Esophagus muscularis mucosa (tissue), 3 donors: ENCODE measurements around the gene FAM114A1.
"Not testable (repeated sequence)": the region's sequence is repeated elsewhere in the genome, so short reads cannot be mapped to it uniquely, and the experiment has no call there.

ENCODE experiments used
- CTCF ChIP-seq, 3 experiments: fragments of 200-600 bp in 2 of 3; fragments of 450-650 bp in 1 of 3; sonication (generic) in 2 of 3; IDR thresholded peaks; one replicate each; pipeline ENCODE4 v1.5.1; 2017 to 2019; ENCODE audit warnings: antibody characterized with exemption in 3 of 3, mild to moderate bottlenecking in 2 of 3, moderate library complexity in 1 of 3
- POLR2AphosphoS5 ChIP-seq, 2 donors: sonication (generic); formaldehyde crosslinking; IDR thresholded peaks; one replicate each; pipeline ENCODE4 v1.6.1; 2017; ENCODE audit warnings: antibody characterized with exemption in 2 of 2

GRCh38 chr4:38941906-38942305 is 74.3 kb downstream of the FAM114A1 start:
- peak; percentile 32 to 66 for TF ChIP-seq POLR2AphosphoS5 (IDR thresholded peaks at IDR 0.05)
- not testable (repeated sequence) for TF ChIP-seq CTCF (IDR thresholded peaks at IDR 0.05)
